ENCODE data around the gene ZNF525. TPM values are rescaled to one million over a fixed set of nuclear protein-coding genes. Genes with fewer than 3 reads are reported as not detected.

The ZNF525 gene
- total RNA-seq, 1 donor from 2014 or later: 3.0 TPM

DNA sequence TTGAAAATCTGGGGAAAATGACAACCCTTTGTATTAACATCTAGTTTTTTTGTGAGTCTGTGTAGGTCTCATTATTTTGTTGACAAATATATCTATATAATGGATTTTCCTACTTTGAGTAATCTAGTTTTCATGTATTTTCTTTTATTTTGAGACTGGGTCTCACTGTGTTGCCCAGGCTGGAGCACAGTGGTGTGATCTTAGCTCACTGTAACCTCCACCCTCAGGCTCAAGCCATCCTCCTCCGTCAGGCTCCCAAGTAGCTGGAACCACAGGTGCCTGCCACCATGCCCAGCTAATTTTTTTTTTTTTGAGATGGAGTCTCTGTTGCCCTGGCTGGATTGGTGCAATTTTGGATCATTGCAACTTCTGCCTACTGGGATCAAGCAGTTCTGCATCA lies 9.2 kb downstream of the ZNF525 start:
- intact Hi-C loops (cut with DNase I): no loop called here
- no peak for DNase-seq (ENCODE audit: low spot score in 2 of 2)
- Histone ChIP-seq H3K27me3 (no peaks in the 10 kb centered on the region), H3K9me3 (peaks cover 0 to 19% of the 10 kb centered on the region in 2 donors), H3K27ac (no peak overlapping the region), H3K4me3 (no peak overlapping the region), H3K36me3 (peaks cover 50 to 58% of the 10 kb centered on the region in 2 donors), H3K4me1 (no peaks in the 10 kb centered on the region)
- TF ChIP-seq, protein P1, sequence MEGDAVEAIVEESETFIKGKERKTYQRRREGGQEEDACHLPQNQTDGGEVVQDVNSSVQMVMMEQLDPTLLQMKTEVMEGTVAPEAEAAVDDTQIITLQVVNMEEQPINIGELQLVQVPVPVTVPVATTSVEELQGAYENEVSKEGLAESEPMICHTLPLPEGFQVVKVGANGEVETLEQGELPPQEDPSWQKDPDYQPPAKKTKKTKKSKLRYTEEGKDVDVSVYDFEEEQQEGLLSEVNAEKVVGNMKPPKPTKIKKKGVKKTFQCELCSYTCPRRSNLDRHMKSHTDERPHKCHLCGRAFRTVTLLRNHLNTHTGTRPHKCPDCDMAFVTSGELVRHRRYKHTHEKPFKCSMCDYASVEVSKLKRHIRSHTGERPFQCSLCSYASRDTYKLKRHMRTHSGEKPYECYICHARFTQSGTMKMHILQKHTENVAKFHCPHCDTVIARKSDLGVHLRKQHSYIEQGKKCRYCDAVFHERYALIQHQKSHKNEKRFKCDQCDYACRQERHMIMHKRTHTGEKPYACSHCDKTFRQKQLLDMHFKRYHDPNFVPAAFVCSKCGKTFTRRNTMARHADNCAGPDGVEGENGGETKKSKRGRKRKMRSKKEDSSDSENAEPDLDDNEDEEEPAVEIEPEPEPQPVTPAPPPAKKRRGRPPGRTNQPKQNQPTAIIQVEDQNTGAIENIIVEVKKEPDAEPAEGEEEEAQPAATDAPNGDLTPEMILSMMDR (IDR thresholded peaks at IDR 0.05): no peak

DNA sequence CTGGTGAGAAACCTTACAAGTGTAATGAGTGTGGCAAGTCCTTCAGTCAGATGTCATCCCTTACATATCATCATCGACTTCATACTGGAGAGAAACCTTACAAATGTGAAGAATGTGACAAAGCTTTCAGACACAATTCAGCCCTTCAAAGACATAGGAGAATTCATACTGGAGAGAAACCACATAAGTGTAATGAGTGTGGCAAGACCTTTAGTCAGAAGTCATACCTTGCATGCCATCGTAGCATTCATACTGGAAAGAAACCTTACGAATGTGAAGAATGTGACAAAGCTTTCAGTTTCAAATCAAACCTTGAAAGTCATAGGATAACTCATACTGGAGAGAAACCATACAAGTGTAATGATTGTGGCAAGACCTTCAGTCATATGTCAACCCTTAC lies 15.9 kb downstream of the ZNF525 start:
- H3K27ac ChIP-seq: no peak overlapping the region
- no peaks in the 10 kb centered on the region for H3K4me1 ChIP-seq
- H3K36me3 ChIP-seq: peaks cover 50 to 68% of the 10 kb centered on the region in 2 donors
- H3K4me3 ChIP-seq: no peak overlapping the region
- intact Hi-C loops (cut with DNase I): no loop called here
- no peak for DNase-seq (ENCODE audit: low spot score in 2 of 2)
- TF ChIP-seq, protein P1 (IDR thresholded peaks at IDR 0.05): no peak
- H3K9me3 ChIP-seq: peaks cover 17 to 73% of the 10 kb centered on the region in 2 donors
- no peaks in the 10 kb centered on the region for H3K27me3 ChIP-seq

DNA sequence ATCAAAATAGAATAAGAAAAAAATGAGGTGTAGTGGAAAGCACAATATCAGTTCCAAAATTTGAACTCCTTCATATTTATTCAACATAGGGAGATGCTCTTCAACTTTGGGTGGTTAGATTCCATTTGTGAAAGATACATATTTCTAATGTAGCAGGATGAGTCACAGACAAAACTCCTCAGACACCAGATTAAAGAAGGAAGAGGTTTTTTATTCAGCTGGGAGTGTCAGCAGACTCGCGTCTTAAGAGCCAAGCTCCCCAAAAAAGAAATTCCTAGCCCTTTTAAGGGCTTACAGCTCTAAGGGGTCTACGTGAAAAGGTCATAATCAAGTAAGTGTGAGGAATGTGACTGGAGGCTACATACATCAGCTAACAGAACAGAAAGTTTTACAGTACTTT lies 22.7 kb downstream of the ZNF525 start:
- H3K27me3 ChIP-seq: no peaks in the 10 kb centered on the region
- intact Hi-C loops (cut with DNase I): no loop called here
- H3K4me1 ChIP-seq: no peaks in the 10 kb centered on the region
- DNase-seq (ENCODE audit: low spot score in 2 of 2): no peak
- TF ChIP-seq, protein P1 (IDR thresholded peaks at IDR 0.05): no peak
- H3K36me3 ChIP-seq: peaks cover 3 to 16% of the 10 kb centered on the region in 2 donors
- H3K27ac ChIP-seq: no peak overlapping the region
- peaks cover 9 to 40% of the 10 kb centered on the region in 2 donors for H3K9me3 ChIP-seq
- H3K4me3 ChIP-seq: no peak overlapping the region

DNA sequence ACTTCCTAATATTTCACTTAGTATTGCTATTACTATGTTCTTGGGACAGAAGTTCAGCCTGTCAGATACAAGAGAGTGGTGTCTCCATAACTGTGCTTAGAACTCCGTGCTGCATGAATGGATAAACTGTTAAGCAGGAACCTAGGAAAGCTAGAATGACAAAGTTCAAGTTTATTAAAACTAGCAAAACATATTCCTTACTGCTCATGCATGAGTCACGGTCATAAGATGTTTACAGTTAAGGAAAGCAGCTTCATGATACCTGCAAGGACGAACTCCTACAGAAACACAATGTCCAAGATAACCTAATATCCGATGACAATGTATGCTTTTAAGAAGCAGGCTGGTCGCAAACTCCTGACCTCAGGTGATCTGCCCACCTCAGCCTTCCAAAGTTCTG lies 23.4 kb downstream of the ZNF525 start:
- Histone ChIP-seq H3K9me3 (peaks cover 4 to 33% of the 10 kb centered on the region in 2 donors), H3K27me3 (no peaks in the 10 kb centered on the region), H3K36me3 (peaks cover 3 to 16% of the 10 kb centered on the region in 2 donors), H3K4me1 (peaks cover 0 to under 1% of the 10 kb centered on the region in 2 donors), H3K4me3 (no peak overlapping the region), H3K27ac (no peak overlapping the region)
- no peak for DNase-seq (ENCODE audit: low spot score in 2 of 2)
- intact Hi-C loops (cut with DNase I): no loop called here
- TF ChIP-seq, protein P1 (IDR thresholded peaks at IDR 0.05): no peak

DNA sequence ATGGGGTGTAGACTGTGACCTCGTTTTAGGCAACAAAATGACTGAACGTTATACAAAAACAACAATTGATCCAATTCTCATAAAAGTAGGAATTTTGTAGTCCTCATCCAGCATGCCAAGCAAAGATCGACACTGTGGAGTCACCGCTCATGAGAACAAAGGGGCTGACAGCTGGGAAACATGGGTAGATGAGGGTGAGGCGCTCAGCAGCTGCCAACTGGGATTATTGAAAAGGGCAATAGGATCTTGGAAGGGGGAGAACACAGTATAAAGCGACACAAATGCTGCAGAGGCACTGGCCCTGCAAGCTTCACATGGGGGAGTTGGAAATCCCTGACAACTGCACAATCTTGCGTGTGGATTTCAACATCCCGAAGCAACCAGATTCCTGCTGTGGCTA lies 24.1 kb downstream of the ZNF525 start:
- Histone ChIP-seq H3K4me1 (peaks cover 0 to 3% of the 10 kb centered on the region in 2 donors), H3K27me3 (no peaks in the 10 kb centered on the region), H3K4me3 (no peak overlapping the region), H3K27ac (no peak overlapping the region), H3K9me3 (peaks cover 4 to 26% of the 10 kb centered on the region in 2 donors), H3K36me3 (peaks cover 2 to 16% of the 10 kb centered on the region in 2 donors)
- intact Hi-C loops (cut with DNase I): no loop called here
- no peak for DNase-seq (ENCODE audit: low spot score in 2 of 2)
- TF ChIP-seq, protein P1 (IDR thresholded peaks at IDR 0.05): no peak

DNA sequence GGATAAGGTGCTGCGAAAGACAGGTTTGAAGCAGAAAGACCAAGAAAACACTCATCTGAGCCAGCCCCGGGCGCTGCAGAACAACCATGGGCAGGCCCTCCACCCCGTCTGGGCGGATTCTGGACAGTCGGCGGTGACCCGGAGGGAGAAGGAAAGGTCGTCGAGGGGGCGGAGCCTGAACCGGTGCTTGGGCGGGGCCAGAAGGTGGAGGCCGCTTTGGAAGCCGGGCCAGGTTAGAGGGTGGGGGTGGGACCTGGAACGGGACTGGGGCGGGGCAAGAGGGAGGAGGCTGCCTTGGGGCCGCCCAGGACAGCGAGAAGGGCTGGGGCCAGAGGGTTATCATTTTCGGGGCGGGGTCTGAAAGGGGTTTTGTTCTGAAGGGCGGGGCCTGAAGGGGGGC lies 24.5 kb downstream of the ZNF525 start:
- H3K9me3 ChIP-seq: peaks cover 4 to 22% of the 10 kb centered on the region in 2 donors
- H3K4me3 ChIP-seq: no peak overlapping the region
- peaks cover 0 to 3% of the 10 kb centered on the region in 2 donors for H3K4me1 ChIP-seq
- intact Hi-C loops (cut with DNase I): no loop called here
- no peak overlapping the region for H3K27ac ChIP-seq
- DNase-seq (ENCODE audit: low spot score in 2 of 2): no peak
- H3K36me3 ChIP-seq: peaks cover 0 to 12% of the 10 kb centered on the region in 2 donors
- no peaks in the 10 kb centered on the region for H3K27me3 ChIP-seq
- TF ChIP-seq, protein P1 (IDR thresholded peaks at IDR 0.05): no peak

Data from ascending aorta (tissue), 2 donors.